HG02588 (cell line): ENCODE data around the gene RUNX2.
"Not testable (repeated sequence)": the region's sequence is repeated elsewhere in the genome, so short reads cannot be mapped to it uniquely, and the experiment has no call there.

ENCODE experiments used
- ATAC-seq: cut with Tn5 transposase; IDR thresholded peaks from one replicate; pipeline ENCODE4 v1.9.1; 2021; ENCODE audit warnings: mild to moderate bottlenecking, moderate library complexity; ENCODE audit not compliant: unreplicated experiment

Gene RUNX2

DNA sequence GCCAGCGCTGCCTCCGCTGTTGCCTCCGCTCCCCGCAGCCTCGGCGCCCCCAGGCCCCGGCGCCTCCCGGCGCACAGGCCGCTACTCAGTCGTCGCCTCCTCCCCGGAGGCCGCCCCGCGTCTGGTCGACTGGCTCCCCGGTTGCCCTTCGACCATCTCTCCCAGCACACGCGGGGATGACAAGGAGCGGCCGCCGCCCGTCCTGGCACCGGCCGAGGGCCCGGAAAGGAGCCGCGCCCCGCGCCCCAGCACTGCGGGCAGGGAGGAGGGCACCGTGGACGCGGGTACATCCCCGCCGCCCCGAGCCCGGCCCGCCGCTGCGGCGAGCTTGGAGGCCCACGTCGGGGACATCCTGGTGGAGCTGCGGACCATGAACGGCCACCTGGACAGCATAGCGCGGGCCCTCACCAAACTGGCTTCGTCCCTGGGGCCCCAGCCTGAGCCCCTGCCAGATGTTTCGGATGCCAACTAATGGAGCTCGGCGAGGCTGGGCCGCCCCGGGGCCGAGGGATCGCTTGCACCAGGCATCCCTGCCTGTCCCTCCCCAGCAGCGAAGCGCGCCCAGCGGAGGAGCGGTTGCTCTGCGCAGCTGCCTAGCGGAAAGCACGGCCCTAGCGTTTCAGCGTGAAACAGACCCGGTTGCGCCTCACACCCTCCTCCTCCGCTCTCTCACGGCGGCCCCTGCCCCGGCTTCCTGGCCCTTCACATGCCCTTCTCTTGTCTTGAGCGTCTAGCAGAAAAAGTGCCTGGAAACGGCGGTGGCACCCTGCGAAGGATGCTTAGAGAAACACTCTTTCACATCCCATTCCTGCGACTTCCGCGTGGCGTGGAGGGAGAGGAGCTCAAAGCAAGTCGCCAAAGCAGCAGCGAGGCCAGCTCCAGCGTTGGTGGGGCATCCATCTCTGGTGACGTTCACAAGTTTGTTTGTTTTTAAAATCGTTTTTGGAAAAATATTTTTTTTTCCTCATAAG, 335.4 kb downstream of the RUNX2 start:
- ATAC-seq = no peak

DNA sequence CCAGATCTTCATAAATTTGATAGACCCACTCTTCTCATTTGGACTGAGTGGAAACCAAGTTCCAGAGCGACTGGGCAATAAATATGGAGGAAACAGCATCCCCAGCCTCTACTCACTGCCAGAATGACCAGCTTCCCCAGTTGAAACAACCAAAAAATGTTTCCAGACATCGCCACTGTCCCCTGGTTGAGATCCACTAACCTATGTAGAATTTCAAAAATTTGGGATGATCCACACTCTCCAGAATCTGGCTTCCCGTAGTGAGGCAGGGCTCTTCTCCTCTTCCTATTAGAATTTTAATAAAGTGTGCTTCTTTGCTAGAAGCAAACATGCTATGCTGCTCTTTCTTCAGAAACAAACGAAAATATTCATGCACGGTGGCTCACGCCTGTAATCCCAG, 336.6 kb downstream of the RUNX2 start:
- no peak for ATAC-seq

DNA sequence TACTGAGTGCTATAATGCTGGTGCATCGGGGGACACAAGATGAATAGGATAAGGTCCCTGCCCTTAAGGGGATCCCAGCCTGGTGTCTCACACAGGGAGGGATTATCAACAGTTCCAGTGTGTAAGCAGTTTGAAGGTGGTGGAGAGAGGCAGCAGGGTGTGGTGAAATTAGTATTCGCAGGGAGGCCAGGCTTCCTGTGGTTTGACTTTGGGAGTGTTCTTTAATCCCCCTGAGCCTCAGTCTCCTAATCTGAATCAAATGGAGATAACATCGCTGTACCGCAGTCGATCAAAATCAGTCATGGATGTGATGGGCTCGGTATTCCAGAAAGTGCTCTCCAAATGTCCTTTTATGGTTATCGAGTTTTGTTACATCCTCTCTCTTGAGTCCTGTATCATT, 337.7 kb downstream of the RUNX2 start:
- ATAC-seq = no peak

DNA sequence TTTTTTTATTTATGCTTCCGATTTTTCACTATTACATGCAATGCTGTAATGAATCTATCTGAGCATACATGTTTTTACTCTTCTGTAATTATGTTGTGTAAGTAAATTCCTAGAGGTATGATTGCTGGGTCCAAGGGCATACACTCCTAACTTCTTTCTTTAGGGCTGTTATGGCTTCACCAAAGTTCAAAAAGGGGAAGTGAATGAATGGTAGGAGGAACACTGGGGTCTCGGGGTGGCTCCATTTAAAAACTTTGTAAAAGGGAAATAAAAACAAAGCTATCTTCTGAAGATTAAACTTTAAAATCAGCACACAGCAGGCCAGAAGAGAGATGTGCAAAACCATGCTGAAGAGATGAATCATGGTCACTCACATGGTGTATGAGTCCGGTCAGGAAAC, 338.7 kb downstream of the RUNX2 start:
- no peak for ATAC-seq

DNA sequence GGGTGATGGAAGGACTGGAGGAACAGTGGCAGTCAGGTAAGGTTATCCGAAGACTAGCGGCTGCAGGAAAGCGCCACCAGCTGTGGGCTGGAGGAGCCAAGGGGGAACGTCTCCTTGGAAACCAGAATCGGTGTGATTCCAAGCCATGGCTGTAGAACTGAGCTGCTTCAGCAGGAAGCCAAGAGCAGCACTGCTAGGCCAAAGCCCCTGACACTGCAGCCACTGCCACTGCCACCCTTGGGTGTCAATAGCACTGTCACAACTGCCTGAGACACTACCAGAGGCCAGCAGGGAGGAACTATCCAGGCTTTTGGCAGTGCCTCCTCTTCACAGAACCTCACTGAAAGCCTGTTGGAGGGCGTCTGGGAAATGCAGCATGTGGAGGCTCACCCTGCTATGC, 339.2 kb downstream of the RUNX2 start:
- no peak for ATAC-seq

GRCh38 chr6:45667766-45668165, 339.6 kb downstream of the RUNX2 start:
- ATAC-seq = no peak

- no peak for ATAC-seq
Measured at GRCh38 chr6:45668705-45669104, 340.6 kb downstream of the RUNX2 start.

- not testable (repeated sequence) for ATAC-seq
Measured at GRCh38 chr6:45673167-45673566, 345.0 kb downstream of the RUNX2 start.

GRCh38 chr6:45675166-45675565, 347.0 kb downstream of the RUNX2 start:
- ATAC-seq = not testable (repeated sequence)

DNA sequence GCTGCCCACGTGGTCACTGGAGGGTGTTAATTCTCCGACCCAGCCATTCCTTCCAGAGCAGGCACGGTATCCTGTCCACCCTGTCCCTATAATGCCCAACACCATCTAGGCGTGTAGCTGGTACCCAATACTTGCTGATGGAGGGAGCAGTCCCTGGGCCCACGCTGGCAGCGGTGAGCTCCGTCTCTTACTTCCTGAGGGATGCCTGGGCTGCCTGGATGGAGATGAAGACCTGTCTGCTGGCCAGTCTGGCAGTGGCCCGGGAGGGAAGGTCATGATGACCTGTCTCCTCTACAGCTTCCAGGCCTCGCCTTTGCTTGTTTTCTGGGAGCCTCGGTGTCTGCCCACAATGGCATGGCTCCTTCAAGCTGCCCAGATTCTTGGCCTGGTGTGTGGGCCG, 347.5 kb downstream of the RUNX2 start:
- no peak for ATAC-seq

- no peak for ATAC-seq
Measured at GRCh38 chr6:45676380-45676779, 348.2 kb downstream of the RUNX2 start.

GRCh38 chr6:45677381-45678284, 349.5 kb downstream of the RUNX2 start:
- ATAC-seq = peak; percentile 49

DNA sequence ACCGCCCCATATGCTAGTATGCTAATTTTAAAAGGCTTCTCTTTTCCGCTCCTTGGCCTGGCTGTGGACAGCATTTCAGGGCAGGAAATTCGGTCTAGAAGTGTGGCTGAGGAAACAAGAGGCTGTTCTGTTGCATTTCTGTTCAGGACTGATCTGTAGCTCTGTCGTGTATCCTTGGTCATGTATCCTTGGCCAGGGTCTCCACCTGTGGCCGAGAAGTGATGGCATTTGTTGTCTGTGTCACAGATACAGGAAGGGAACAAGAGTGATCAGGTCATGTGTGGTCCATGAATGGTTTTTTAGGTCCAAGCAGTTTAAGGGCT, 350.1 kb downstream of the RUNX2 start:
- no peak for ATAC-seq

DNA sequence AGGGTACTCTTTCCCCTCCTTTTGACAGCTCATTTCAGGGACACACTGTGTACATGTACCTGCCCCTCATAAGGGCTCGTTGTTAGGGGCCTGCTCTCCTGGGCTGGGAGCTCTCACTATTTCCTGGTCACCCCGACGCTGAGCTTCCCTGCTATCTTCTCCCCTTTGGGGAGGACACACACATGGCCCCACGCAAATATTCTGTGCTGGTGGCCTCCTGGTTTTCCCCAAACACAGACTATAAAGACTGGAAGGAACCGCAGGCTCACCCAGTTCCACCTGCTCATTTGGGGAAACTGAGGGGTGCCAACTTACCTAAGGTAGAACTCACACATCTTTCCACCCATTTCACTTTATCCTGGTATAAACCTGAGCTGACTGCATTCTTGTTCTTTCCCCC, 351.0 kb downstream of the RUNX2 start:
- no peak for ATAC-seq

DNA sequence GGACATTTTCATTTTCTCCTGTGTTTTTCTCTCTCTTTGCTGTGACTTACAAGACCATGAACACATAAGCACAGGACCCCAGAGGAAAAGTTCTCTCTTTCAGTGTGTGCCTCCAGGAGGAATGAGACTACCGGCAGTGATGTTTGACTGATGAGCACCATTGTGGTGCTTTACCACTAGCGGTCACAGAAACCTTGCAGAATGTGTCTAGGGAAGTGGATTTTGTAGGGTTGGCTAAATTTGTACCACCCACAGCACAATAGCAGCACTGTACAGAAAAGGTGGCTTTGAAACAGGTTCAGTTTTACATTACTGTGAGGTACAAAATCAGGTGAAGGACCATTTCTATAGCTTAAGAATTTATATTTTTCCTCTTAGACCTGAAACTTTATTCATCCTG, 351.5 kb downstream of the RUNX2 start:
- no peak for ATAC-seq

GRCh38 chr6:45681860-45682511, 353.9 kb downstream of the RUNX2 start:
- ATAC-seq = peak; percentile 92

DNA sequence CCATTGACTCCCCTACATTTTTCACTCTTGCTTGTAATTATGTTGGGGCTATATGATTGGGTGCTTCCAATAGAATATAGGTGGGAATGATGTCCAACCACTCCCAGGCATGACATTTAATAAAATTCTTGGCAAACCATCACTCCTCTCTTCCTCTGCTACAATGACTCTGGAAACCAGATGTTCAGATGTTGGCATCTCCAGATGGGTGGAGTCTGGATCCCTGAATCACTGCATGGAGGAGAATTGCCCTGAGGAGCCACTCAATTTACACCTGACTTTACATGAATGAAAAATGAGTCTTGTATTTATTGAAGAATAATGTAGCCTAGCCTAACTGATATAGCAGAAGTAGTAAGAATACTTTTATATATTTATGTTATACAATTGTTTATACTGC, 356.3 kb downstream of the RUNX2 start:
- no peak for ATAC-seq

GRCh38 chr6:45685076-45685475, 356.9 kb downstream of the RUNX2 start:
- no peak for ATAC-seq

- ATAC-seq = peak; percentile 10
Measured at GRCh38 chr6:45686841-45687569, 358.9 kb downstream of the RUNX2 start.

DNA sequence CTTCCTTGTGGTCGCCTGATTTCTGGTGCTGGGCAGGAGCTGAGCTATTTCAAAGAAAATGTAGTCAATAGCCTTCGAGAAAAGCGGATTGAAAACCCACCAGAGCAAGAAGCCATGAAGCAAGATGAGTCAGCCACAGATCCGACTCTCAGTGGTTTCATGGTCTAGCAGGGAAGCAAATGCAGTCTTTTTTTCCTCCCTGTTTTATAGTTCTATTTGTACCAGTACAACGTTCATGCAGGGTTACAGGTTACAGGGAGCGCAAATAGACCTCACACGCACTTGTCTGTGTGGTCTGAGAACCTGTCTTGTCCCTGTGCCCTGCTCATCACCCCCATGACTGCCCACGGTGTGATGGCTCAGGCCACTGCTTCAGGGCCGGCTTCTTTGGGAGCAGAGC, 359.4 kb downstream of the RUNX2 start:
- peak; percentile 84 for ATAC-seq

GRCh38 chr6:45688180-45688579, 360.1 kb downstream of the RUNX2 start:
- ATAC-seq = no peak
